HepG2 (cell line): ENCODE results near the gene COL9A3. TPM values are rescaled to one million over a fixed set of nuclear protein-coding genes. Genes with fewer than 3 reads are reported as not detected.

Experiments
- ELF4 ChIP-seq: sonication (generic); formaldehyde crosslinking; IDR thresholded peaks from 2 replicates; pipeline ENCODE4 v1.5.0; 2020; ENCODE audit warnings: missing genetic modification reagents, mild to moderate bottlenecking, moderate library complexity, borderline replicate concordance
- KMT2B ChIP-seq: IDR thresholded peaks from 2 replicates; pipeline ENCODE4 v1.6.1; 2016; ENCODE audit warnings: missing genetic modification reagents, missing compliant biosample characterization
- NBN ChIP-seq: fragments of 450-650 bp; conservative IDR thresholded peaks from 2 replicates; pipeline ENCODE4 v1.6.1; 2017
- NFKB2 ChIP-seq: sonication (generic); formaldehyde crosslinking; IDR thresholded peaks from 2 replicates; pipeline ENCODE4 v1.4.0; 2020; ENCODE audit warnings: missing genetic modification reagents, borderline replicate concordance
- SALL1 ChIP-seq: sonication (generic); formaldehyde crosslinking; IDR thresholded peaks from 2 replicates; pipeline ENCODE4 v1.8.0; 2022; ENCODE audit warnings: mild to moderate bottlenecking, missing genetic modification reagents
- ZFP90 ChIP-seq: sonication (generic); formaldehyde crosslinking; IDR thresholded peaks from 2 replicates; pipeline ENCODE4 v1.8.0; 2022; ENCODE audit warnings: missing genetic modification reagents, mild to moderate bottlenecking, inconsistent platforms, borderline replicate concordance
- ZNF263 ChIP-seq: sonication (generic); formaldehyde crosslinking; IDR thresholded peaks from 2 replicates; pipeline ENCODE4 v1.4.0; 2020; ENCODE audit warnings: missing genetic modification reagents
- ZNF34 ChIP-seq: sonication (generic); formaldehyde crosslinking; IDR thresholded peaks from 2 replicates; pipeline ENCODE4 v1.4.0; 2020; ENCODE audit warnings: mild to moderate bottlenecking, missing genetic modification reagents, borderline replicate concordance
- ZNF460 ChIP-seq: sonication (generic); formaldehyde crosslinking; IDR thresholded peaks from 2 replicates; pipeline ENCODE4 v1.5.1; 2020; ENCODE audit warnings: missing genetic modification reagents, mild to moderate bottlenecking, borderline replicate concordance
- ZNF562 ChIP-seq: sonication (generic); formaldehyde crosslinking; IDR thresholded peaks from 2 replicates; pipeline ENCODE4 v1.8.0; 2022; ENCODE audit warnings: missing genetic modification reagents, borderline replicate concordance
- polyA plus RNA-seq, 8 experiments: library from polyadenylated mRNA; depleted of rRNA in 3 of 8; stranded (reverse) in 7 of 8; unstranded in 1 of 8; fragments of >200 nt; fragmentation: Illumina TruSeq in 4 of 8; extraction: Trizol in 4 of 8; gene quantifications; 2 replicates each; pipeline versions ENCODE4 v1.2.1 to v1.2.3, GENCODE V29; 2011 to 2016; ENCODE audit warnings: low read depth in 4 of 8, missing spikeins in 1 of 8, mixed read lengths in 1 of 8; ENCODE audit not compliant: insufficient read depth in 1 of 8
- total RNA-seq, 5 experiments: library from RNA; depleted of rRNA; stranded (reverse); fragments of >200 nt; fragmentation: Illumina TruSeq; extraction: Trizol; gene quantifications; 2 replicates each; pipeline ENCODE4 v1.2.3, GENCODE V29; 2016; ENCODE audit warnings: low read depth in 1 of 5
- TF ChIP-seq, protein P1 (sequence below): sonication (generic); formaldehyde crosslinking; IDR thresholded peaks from 2 replicates; pipeline ENCODE4 v1.5.0; 2020; ENCODE audit warnings: mild to moderate bottlenecking, missing genetic modification reagents, borderline replicate concordance
- TF ChIP-seq, protein P2 (sequence below): sonication (generic); formaldehyde crosslinking; IDR thresholded peaks from 2 replicates; pipeline ENCODE4 v1.4.0; 2020; ENCODE audit warnings: missing genetic modification reagents
- TF ChIP-seq, protein P3 (sequence below): sonication (generic); formaldehyde crosslinking; conservative IDR thresholded peaks from 2 replicates; pipeline ENCODE4 v1.4.0; 2020; ENCODE audit warnings: mild to moderate bottlenecking, missing genetic modification reagents, moderate library complexity
- TF ChIP-seq, protein P4 (sequence below): sonication (generic); formaldehyde crosslinking; IDR thresholded peaks from 2 replicates; pipeline ENCODE4 v1.8.0; 2022; ENCODE audit warnings: mild to moderate bottlenecking, missing genetic modification reagents, moderate library complexity

Gene COL9A3
- total and polyA plus RNA-seq, 2 of the 13 experiments (the other 11 are each of a cell fraction or from before 2014, with no cell fraction given), result 155 to 204 TPM

DNA sequence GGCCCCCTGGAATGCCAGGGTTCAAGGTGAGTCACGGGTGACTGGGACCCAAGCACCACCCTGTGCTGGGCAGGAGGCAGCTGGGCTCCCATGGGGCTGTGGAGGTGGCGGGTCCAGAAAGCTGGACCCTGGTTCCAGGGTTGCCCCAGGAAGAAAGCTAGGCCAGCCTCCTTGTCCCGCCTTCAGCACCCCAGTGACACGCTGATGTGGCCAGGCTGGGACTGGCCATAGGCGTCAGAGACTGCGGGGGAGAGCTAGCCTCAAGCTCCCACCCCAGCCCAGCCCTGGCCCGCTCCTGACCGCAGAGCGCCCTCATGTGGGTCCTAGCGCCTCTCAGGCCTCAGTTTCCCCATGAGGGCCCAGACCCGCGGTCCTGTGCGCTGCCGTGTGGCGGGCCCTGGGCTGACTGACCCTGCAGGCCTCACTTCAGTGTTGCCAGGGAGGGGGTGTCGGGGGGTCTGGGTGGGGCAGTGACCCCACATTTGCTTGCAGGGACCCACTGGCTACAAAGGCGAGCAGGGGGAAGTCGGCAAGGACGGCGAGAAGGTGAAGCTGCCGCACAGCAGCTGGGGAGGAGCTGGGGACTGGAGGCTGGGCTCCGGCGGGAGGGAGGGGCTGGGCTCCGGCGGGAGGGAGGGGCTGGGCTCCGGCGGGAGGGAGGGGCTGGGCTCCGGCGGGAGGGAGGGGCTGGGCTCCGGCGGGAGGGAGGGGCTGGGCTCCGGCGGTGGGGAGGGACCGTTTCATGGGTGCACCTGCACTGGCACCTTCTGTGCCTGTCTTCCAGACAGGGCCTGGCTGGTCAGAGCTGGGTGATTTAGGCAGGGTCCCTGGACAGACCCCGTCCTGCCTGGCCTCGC lies 7.9 kb downstream of the COL9A3 start (continued):
- TF ChIP-seq SALL1 (CRISPR knock-in tag), result peak; percentile 50
- TF ChIP-seq ZFP90, result 0 out of 2 replicates have a peak, but pooled peaks have one; percentile 58
- TF ChIP-seq NFKB2 (CRISPR knock-in tag), result peak; percentile 48; the same call in 1 of the 2 replicates
- TF ChIP-seq NBN, result no peak
- TF ChIP-seq, protein P1, sequence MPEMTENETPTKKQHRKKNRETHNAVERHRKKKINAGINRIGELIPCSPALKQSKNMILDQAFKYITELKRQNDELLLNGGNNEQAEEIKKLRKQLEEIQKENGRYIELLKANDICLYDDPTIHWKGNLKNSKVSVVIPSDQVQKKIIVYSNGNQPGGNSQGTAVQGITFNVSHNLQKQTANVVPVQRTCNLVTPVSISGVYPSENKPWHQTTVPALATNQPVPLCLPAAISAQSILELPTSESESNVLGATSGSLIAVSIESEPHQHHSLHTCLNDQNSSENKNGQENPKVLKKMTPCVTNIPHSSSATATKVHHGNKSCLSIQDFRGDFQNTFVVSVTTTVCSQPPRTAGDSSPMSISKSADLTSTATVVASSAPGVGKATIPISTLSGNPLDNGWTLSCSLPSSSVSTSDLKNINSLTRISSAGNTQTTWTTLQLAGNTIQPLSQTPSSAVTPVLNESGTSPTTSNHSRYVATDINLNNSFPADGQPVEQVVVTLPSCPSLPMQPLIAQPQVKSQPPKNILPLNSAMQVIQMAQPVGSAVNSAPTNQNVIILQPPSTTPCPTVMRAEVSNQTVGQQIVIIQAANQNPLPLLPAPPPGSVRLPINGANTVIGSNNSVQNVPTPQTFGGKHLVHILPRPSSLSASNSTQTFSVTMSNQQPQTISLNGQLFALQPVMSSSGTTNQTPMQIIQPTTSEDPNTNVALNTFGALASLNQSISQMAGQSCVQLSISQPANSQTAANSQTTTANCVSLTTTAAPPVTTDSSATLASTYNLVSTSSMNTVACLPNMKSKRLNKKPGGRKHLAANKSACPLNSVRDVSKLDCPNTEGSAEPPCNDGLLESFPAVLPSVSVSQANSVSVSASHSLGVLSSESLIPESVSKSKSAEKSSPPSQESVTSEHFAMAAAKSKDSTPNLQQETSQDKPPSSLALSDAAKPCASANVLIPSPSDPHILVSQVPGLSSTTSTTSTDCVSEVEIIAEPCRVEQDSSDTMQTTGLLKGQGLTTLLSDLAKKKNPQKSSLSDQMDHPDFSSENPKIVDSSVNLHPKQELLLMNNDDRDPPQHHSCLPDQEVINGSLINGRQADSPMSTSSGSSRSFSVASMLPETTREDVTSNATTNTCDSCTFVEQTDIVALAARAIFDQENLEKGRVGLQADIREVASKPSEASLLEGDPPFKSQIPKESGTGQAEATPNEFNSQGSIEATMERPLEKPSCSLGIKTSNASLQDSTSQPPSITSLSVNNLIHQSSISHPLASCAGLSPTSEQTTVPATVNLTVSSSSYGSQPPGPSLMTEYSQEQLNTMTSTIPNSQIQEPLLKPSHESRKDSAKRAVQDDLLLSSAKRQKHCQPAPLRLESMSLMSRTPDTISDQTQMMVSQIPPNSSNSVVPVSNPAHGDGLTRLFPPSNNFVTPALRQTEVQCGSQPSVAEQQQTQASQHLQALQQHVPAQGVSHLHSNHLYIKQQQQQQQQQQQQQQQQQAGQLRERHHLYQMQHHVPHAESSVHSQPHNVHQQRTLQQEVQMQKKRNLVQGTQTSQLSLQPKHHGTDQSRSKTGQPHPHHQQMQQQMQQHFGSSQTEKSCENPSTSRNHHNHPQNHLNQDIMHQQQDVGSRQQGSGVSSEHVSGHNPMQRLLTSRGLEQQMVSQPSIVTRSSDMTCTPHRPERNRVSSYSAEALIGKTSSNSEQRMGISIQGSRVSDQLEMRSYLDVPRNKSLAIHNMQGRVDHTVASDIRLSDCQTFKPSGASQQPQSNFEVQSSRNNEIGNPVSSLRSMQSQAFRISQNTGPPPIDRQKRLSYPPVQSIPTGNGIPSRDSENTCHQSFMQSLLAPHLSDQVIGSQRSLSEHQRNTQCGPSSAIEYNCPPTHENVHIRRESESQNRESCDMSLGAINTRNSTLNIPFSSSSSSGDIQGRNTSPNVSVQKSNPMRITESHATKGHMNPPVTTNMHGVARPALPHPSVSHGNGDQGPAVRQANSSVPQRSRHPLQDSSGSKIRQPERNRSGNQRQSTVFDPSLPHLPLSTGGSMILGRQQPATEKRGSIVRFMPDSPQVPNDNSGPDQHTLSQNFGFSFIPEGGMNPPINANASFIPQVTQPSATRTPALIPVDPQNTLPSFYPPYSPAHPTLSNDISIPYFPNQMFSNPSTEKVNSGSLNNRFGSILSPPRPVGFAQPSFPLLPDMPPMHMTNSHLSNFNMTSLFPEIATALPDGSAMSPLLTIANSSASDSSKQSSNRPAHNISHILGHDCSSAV (CRISPR knock-in tag), result no peak
- TF ChIP-seq ZNF460, result no peak
- no peak for TF ChIP-seq ZNF263 (CRISPR knock-in tag)
- TF ChIP-seq, protein P2, sequence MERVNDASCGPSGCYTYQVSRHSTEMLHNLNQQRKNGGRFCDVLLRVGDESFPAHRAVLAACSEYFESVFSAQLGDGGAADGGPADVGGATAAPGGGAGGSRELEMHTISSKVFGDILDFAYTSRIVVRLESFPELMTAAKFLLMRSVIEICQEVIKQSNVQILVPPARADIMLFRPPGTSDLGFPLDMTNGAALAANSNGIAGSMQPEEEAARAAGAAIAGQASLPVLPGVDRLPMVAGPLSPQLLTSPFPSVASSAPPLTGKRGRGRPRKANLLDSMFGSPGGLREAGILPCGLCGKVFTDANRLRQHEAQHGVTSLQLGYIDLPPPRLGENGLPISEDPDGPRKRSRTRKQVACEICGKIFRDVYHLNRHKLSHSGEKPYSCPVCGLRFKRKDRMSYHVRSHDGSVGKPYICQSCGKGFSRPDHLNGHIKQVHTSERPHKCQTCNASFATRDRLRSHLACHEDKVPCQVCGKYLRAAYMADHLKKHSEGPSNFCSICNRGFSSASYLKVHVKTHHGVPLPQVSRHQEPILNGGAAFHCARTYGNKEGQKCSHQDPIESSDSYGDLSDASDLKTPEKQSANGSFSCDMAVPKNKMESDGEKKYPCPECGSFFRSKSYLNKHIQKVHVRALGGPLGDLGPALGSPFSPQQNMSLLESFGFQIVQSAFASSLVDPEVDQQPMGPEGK (CRISPR knock-in tag), result peak; percentile 78
- TF ChIP-seq ZNF34 (CRISPR knock-in tag), result no peak
- TF ChIP-seq, protein P3, sequence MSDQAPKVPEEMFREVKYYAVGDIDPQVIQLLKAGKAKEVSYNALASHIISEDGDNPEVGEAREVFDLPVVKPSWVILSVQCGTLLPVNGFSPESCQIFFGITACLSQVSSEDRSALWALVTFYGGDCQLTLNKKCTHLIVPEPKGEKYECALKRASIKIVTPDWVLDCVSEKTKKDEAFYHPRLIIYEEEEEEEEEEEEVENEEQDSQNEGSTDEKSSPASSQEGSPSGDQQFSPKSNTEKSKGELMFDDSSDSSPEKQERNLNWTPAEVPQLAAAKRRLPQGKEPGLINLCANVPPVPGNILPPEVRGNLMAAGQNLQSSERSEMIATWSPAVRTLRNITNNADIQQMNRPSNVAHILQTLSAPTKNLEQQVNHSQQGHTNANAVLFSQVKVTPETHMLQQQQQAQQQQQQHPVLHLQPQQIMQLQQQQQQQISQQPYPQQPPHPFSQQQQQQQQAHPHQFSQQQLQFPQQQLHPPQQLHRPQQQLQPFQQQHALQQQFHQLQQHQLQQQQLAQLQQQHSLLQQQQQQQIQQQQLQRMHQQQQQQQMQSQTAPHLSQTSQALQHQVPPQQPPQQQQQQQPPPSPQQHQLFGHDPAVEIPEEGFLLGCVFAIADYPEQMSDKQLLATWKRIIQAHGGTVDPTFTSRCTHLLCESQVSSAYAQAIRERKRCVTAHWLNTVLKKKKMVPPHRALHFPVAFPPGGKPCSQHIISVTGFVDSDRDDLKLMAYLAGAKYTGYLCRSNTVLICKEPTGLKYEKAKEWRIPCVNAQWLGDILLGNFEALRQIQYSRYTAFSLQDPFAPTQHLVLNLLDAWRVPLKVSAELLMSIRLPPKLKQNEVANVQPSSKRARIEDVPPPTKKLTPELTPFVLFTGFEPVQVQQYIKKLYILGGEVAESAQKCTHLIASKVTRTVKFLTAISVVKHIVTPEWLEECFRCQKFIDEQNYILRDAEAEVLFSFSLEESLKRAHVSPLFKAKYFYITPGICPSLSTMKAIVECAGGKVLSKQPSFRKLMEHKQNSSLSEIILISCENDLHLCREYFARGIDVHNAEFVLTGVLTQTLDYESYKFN (CRISPR knock-in tag), result peak; percentile 77
- TF ChIP-seq KMT2B (CRISPR knock-in tag), result no peak
- TF ChIP-seq, protein P4, sequence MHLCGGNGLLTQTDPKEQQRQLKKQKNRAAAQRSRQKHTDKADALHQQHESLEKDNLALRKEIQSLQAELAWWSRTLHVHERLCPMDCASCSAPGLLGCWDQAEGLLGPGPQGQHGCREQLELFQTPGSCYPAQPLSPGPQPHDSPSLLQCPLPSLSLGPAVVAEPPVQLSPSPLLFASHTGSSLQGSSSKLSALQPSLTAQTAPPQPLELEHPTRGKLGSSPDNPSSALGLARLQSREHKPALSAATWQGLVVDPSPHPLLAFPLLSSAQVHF, result no peak
- no peak for TF ChIP-seq ELF4 (CRISPR knock-in tag)
- TF ChIP-seq ZNF562, result no peak
